ENCODE measurements around the gene DDX31.

The DDX31 gene

GRCh38 chr9:132596200-132596599 lies 73.6 kb downstream of the DDX31 start:
- TF ChIP-seq, protein P1, sequence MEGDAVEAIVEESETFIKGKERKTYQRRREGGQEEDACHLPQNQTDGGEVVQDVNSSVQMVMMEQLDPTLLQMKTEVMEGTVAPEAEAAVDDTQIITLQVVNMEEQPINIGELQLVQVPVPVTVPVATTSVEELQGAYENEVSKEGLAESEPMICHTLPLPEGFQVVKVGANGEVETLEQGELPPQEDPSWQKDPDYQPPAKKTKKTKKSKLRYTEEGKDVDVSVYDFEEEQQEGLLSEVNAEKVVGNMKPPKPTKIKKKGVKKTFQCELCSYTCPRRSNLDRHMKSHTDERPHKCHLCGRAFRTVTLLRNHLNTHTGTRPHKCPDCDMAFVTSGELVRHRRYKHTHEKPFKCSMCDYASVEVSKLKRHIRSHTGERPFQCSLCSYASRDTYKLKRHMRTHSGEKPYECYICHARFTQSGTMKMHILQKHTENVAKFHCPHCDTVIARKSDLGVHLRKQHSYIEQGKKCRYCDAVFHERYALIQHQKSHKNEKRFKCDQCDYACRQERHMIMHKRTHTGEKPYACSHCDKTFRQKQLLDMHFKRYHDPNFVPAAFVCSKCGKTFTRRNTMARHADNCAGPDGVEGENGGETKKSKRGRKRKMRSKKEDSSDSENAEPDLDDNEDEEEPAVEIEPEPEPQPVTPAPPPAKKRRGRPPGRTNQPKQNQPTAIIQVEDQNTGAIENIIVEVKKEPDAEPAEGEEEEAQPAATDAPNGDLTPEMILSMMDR (IDR thresholded peaks at IDR 0.05; ENCODE audit: low read depth, low read length) = no peak
- no peak for DNase-seq (ENCODE audit: low read depth in 2 of 2)
- H3K4me3 ChIP-seq (replicated peaks in 1 of 2; ENCODE audit: low read depth in 2 of 2, low read length in 2 of 2) = no peak overlapping the region

GRCh38 chr9:132595319-132595718 lies 74.5 kb downstream of the DDX31 start:
- no peak overlapping the region for H3K4me3 ChIP-seq (replicated peaks in 1 of 2; ENCODE audit: low read depth in 2 of 2, low read length in 2 of 2)
- no peak for DNase-seq (ENCODE audit: low read depth in 2 of 2)
- TF ChIP-seq, protein P1 (IDR thresholded peaks at IDR 0.05; ENCODE audit: low read depth, low read length) = no peak

- H3K4me3 ChIP-seq (replicated peaks in 1 of 2; ENCODE audit: low read depth in 2 of 2, low read length in 2 of 2) = no peak overlapping the region
- no peak for DNase-seq (ENCODE audit: low read depth in 2 of 2)
- TF ChIP-seq, protein P1 (IDR thresholded peaks at IDR 0.05; ENCODE audit: low read depth, low read length) = no peak
Measured at GRCh38 chr9:132594412-132594811, 75.4 kb downstream of the DDX31 start.

- H3K4me3 ChIP-seq (replicated peaks in 1 of 2; ENCODE audit: low read depth in 2 of 2, low read length in 2 of 2) = no peak overlapping the region
- DNase-seq (ENCODE audit: low read depth in 2 of 2) = no peak
- TF ChIP-seq, protein P1 (IDR thresholded peaks at IDR 0.05; ENCODE audit: low read depth, low read length) = no peak
Measured at GRCh38 chr9:132592451-132592850, 77.3 kb downstream of the DDX31 start.

- DNase-seq (ENCODE audit: low read depth in 2 of 2) = no peak
- TF ChIP-seq, protein P1 (IDR thresholded peaks at IDR 0.05; ENCODE audit: low read depth, low read length) = no peak
- no peak overlapping the region for H3K4me3 ChIP-seq (replicated peaks in 1 of 2; ENCODE audit: low read depth in 2 of 2, low read length in 2 of 2)
Measured at GRCh38 chr9:132591751-132592314, 78.0 kb downstream of the DDX31 start.

DNA sequence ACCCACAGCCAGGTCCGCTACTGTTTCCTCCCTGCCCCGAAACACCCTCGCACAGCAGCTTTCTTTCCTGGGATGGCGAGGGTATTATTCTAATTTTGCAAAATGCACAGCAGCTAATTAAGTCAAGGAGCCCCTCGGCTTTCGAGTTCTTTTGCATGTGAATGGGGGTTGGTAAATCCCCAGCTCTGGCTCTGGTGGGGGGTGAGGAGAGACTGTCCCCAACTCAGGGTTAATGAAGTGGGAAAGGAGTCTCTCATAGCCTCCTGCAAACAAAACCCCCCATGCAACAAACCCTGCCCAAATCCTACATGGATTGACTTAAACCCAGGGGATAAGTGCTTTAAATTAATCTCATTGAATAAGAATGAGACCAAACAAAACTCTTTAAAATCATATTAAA lies 78.5 kb downstream of the DDX31 start:
- TF ChIP-seq, protein P1 (IDR thresholded peaks at IDR 0.05; ENCODE audit: low read depth, low read length) = no peak
- DNase-seq (ENCODE audit: low read depth in 2 of 2) = no peak

More for the DNA sequence above, 78.5 kb downstream of the DDX31 start:
- H3K4me3 ChIP-seq (replicated peaks in 1 of 2; ENCODE audit: low read depth in 2 of 2, low read length in 2 of 2) = no peak overlapping the region
